ENCODE results near the gene KRTAP22-2.
A peak's percentile ranks its signal among the peaks of the same experiment; 100 is the strongest.

KRTAP22-2 gene

GRCh38 chr21:30580132-30580531 lies 10.1 kb downstream of the KRTAP22-2 start:
- H3K79me1 ChIP-seq (ENCODE audit: low read length): no peaks in the 10 kb centered on the region
- no peak overlapping the region for H2AK5ac ChIP-seq (ENCODE audit: low read length)
- H2BK120ac ChIP-seq (ENCODE audit: low read depth, low read length): no peak overlapping the region
- H3K18ac ChIP-seq (ENCODE audit: low read length): no peak overlapping the region
- H3K27me3 ChIP-seq (ENCODE audit: insufficient read depth, low read length, poor library complexity): no peaks in the 10 kb centered on the region
- H3K9ac ChIP-seq (ENCODE audit: low read length): no peak overlapping the region
- H3K4me1 ChIP-seq (ENCODE audit: control insufficient read depth, low read depth, low read length): no peaks in the 10 kb centered on the region
- H4K8ac ChIP-seq (ENCODE audit: low read depth, low read length): no peak overlapping the region
- no peak overlapping the region for H3K4ac ChIP-seq (ENCODE audit: low read depth, low read length)
- H2BK5ac ChIP-seq (ENCODE audit: low read length): no peak overlapping the region
- no peak overlapping the region for H3K56ac ChIP-seq (ENCODE audit: low read length)
- WGBS (ENCODE audit: extremely low coverage, insufficient coverage, low lambda C conversion rate): no CpG with 5 or more reads among the region's 3 CpGs
- H3K79me2 ChIP-seq (ENCODE audit: control insufficient read depth, insufficient read depth, low read length): no peaks in the 10 kb centered on the region
- DNase-seq: no peak
- no peak overlapping the region for H3K27ac ChIP-seq (ENCODE audit: low read depth, low read length)
- H3K23ac ChIP-seq (ENCODE audit: low read length): no peak overlapping the region
- no peak overlapping the region for H2BK15ac ChIP-seq (replicated peaks; ENCODE audit: low read depth)
- H3K4me3 ChIP-seq (ENCODE audit: low read length): no peak overlapping the region
- H3K36me3 ChIP-seq (ENCODE audit: control insufficient read depth, insufficient read depth, low read length): no peaks in the 10 kb centered on the region
- no peak overlapping the region for H4K5ac ChIP-seq (ENCODE audit: low read length)
- no peak overlapping the region for H3K4me2 ChIP-seq (ENCODE audit: low read length)

GRCh38 chr21:30579346-30579745 lies 10.9 kb downstream of the KRTAP22-2 start:
- no peaks in the 10 kb centered on the region for H3K27me3 ChIP-seq (ENCODE audit: insufficient read depth, low read length, poor library complexity)
- no peak overlapping the region for H3K4me3 ChIP-seq (ENCODE audit: low read length)
- H3K4me1 ChIP-seq (ENCODE audit: control insufficient read depth, low read depth, low read length): no peaks in the 10 kb centered on the region
- H4K8ac ChIP-seq (ENCODE audit: low read depth, low read length): no peak overlapping the region
- H3K27ac ChIP-seq (ENCODE audit: low read depth, low read length): no peak overlapping the region
- no peak overlapping the region for H3K18ac ChIP-seq (ENCODE audit: low read length)
- no peak overlapping the region for H2BK120ac ChIP-seq (ENCODE audit: low read depth, low read length)
- no peaks in the 10 kb centered on the region for H3K79me2 ChIP-seq (ENCODE audit: control insufficient read depth, insufficient read depth, low read length)
- no peaks in the 10 kb centered on the region for H3K79me1 ChIP-seq (ENCODE audit: low read length)
- WGBS (ENCODE audit: extremely low coverage, insufficient coverage, low lambda C conversion rate): no CpG with 5 or more reads among the region's 1 CpG
- no peak overlapping the region for H3K9ac ChIP-seq (ENCODE audit: low read length)
- peak; percentile 1 for DNase-seq
- no peak overlapping the region for H2AK5ac ChIP-seq (ENCODE audit: low read length)
- H2BK15ac ChIP-seq (replicated peaks; ENCODE audit: low read depth): no peak overlapping the region
- no peak overlapping the region for H4K5ac ChIP-seq (ENCODE audit: low read length)
- no peak overlapping the region for H3K4me2 ChIP-seq (ENCODE audit: low read length)
- H3K4ac ChIP-seq (ENCODE audit: low read depth, low read length): no peak overlapping the region
- H3K56ac ChIP-seq (ENCODE audit: low read length): no peak overlapping the region
- no peaks in the 10 kb centered on the region for H3K36me3 ChIP-seq (ENCODE audit: control insufficient read depth, insufficient read depth, low read length)
- no peak overlapping the region for H2BK5ac ChIP-seq (ENCODE audit: low read length)
- no peak overlapping the region for H3K23ac ChIP-seq (ENCODE audit: low read length)

- no peak overlapping the region for H2BK5ac ChIP-seq (ENCODE audit: low read length)
- no peaks in the 10 kb centered on the region for H3K36me3 ChIP-seq (ENCODE audit: control insufficient read depth, insufficient read depth, low read length)
- H3K27me3 ChIP-seq (ENCODE audit: insufficient read depth, low read length, poor library complexity): no peaks in the 10 kb centered on the region
- H2BK120ac ChIP-seq (ENCODE audit: low read depth, low read length): no peak overlapping the region
- no peak overlapping the region for H3K56ac ChIP-seq (ENCODE audit: low read length)
- no peak overlapping the region for H4K5ac ChIP-seq (ENCODE audit: low read length)
- H3K27ac ChIP-seq (ENCODE audit: low read depth, low read length): no peak overlapping the region
- H3K4ac ChIP-seq (ENCODE audit: low read depth, low read length): no peak overlapping the region
- no peaks in the 10 kb centered on the region for H3K4me1 ChIP-seq (ENCODE audit: control insufficient read depth, low read depth, low read length)
- no peak overlapping the region for H3K18ac ChIP-seq (ENCODE audit: low read length)
- H2AK5ac ChIP-seq (ENCODE audit: low read length): no peak overlapping the region
- H3K79me1 ChIP-seq (ENCODE audit: low read length): no peaks in the 10 kb centered on the region
- no peak for DNase-seq
- no peak overlapping the region for H2BK15ac ChIP-seq (replicated peaks; ENCODE audit: low read depth)
- no peak overlapping the region for H3K9ac ChIP-seq (ENCODE audit: low read length)
- no peak overlapping the region for H3K4me2 ChIP-seq (ENCODE audit: low read length)
- H3K79me2 ChIP-seq (ENCODE audit: control insufficient read depth, insufficient read depth, low read length): no peaks in the 10 kb centered on the region
- no peak overlapping the region for H4K8ac ChIP-seq (ENCODE audit: low read depth, low read length)
- H3K23ac ChIP-seq (ENCODE audit: low read length): no peak overlapping the region
- H3K4me3 ChIP-seq (ENCODE audit: low read length): no peak overlapping the region
Measured at GRCh38 chr21:30577766-30578165, 12.4 kb downstream of the KRTAP22-2 start.

- Histone ChIP-seq H2BK120ac (ENCODE audit: low read depth, low read length) (no peak overlapping the region), H3K56ac (ENCODE audit: low read length) (no peak overlapping the region), H3K9ac (ENCODE audit: low read length) (no peak overlapping the region), H4K8ac (ENCODE audit: low read depth, low read length) (no peak overlapping the region), H3K4me1 (ENCODE audit: control insufficient read depth, low read depth, low read length) (no peaks in the 10 kb centered on the region), H2BK5ac (ENCODE audit: low read length) (no peak overlapping the region), H2BK15ac (replicated peaks; ENCODE audit: low read depth) (no peak overlapping the region), H3K27me3 (ENCODE audit: insufficient read depth, low read length, poor library complexity) (no peaks in the 10 kb centered on the region), H3K4me2 (ENCODE audit: low read length) (no peak overlapping the region), H3K79me2 (ENCODE audit: control insufficient read depth, insufficient read depth, low read length) (no peaks in the 10 kb centered on the region), H3K4ac (ENCODE audit: low read depth, low read length) (no peak overlapping the region), H3K4me3 (ENCODE audit: low read length) (no peak overlapping the region), H3K36me3 (ENCODE audit: control insufficient read depth, insufficient read depth, low read length) (no peaks in the 10 kb centered on the region), H3K79me1 (ENCODE audit: low read length) (no peaks in the 10 kb centered on the region), H2AK5ac (ENCODE audit: low read length) (no peak overlapping the region), H4K5ac (ENCODE audit: low read length) (no peak overlapping the region), H3K23ac (ENCODE audit: low read length) (no peak overlapping the region), H3K18ac (ENCODE audit: low read length) (no peak overlapping the region), H3K27ac (ENCODE audit: low read depth, low read length) (no peak overlapping the region)
- DNase-seq: no peak
Measured at GRCh38 chr21:30567617-30568016, 22.6 kb downstream of the KRTAP22-2 start.

- no peak overlapping the region for H2BK120ac ChIP-seq (ENCODE audit: low read depth, low read length)
- no CpG with 5 or more reads among the region's 2 CpGs for WGBS (ENCODE audit: extremely low coverage, insufficient coverage, low lambda C conversion rate)
- H3K79me2 ChIP-seq (ENCODE audit: control insufficient read depth, insufficient read depth, low read length): no peaks in the 10 kb centered on the region
- H3K27ac ChIP-seq (ENCODE audit: low read depth, low read length): no peak overlapping the region
- H4K8ac ChIP-seq (ENCODE audit: low read depth, low read length): no peak overlapping the region
- no peak overlapping the region for H3K4me3 ChIP-seq (ENCODE audit: low read length)
- no peak overlapping the region for H3K4me2 ChIP-seq (ENCODE audit: low read length)
- no peak overlapping the region for H2BK15ac ChIP-seq (replicated peaks; ENCODE audit: low read depth)
- no peak overlapping the region for H2AK5ac ChIP-seq (ENCODE audit: low read length)
- H3K9ac ChIP-seq (ENCODE audit: low read length): no peak overlapping the region
- no peak overlapping the region for H3K4ac ChIP-seq (ENCODE audit: low read depth, low read length)
- no peaks in the 10 kb centered on the region for H3K27me3 ChIP-seq (ENCODE audit: insufficient read depth, low read length, poor library complexity)
- no peak overlapping the region for H3K56ac ChIP-seq (ENCODE audit: low read length)
- H3K4me1 ChIP-seq (ENCODE audit: control insufficient read depth, low read depth, low read length): no peaks in the 10 kb centered on the region
- no peaks in the 10 kb centered on the region for H3K36me3 ChIP-seq (ENCODE audit: control insufficient read depth, insufficient read depth, low read length)
- H3K79me1 ChIP-seq (ENCODE audit: low read length): no peaks in the 10 kb centered on the region
- no peak for DNase-seq
- no peak overlapping the region for H3K18ac ChIP-seq (ENCODE audit: low read length)
- no peak overlapping the region for H2BK5ac ChIP-seq (ENCODE audit: low read length)
- H4K5ac ChIP-seq (ENCODE audit: low read length): no peak overlapping the region
- H3K23ac ChIP-seq (ENCODE audit: low read length): no peak overlapping the region
Measured at GRCh38 chr21:30563630-30564029, 26.6 kb downstream of the KRTAP22-2 start.

GRCh38 chr21:30563072-30563471 lies 27.1 kb downstream of the KRTAP22-2 start:
- Histone ChIP-seq H3K4ac (ENCODE audit: low read depth, low read length) (no peak overlapping the region), H3K36me3 (ENCODE audit: control insufficient read depth, insufficient read depth, low read length) (no peaks in the 10 kb centered on the region), H2BK5ac (ENCODE audit: low read length) (no peak overlapping the region), H3K27ac (ENCODE audit: low read depth, low read length) (no peak overlapping the region), H2BK120ac (ENCODE audit: low read depth, low read length) (no peak overlapping the region), H3K4me2 (ENCODE audit: low read length) (no peak overlapping the region), H3K9ac (ENCODE audit: low read length) (no peak overlapping the region), H2AK5ac (ENCODE audit: low read length) (no peak overlapping the region), H3K27me3 (ENCODE audit: insufficient read depth, low read length, poor library complexity) (no peaks in the 10 kb centered on the region), H3K4me1 (ENCODE audit: control insufficient read depth, low read depth, low read length) (no peaks in the 10 kb centered on the region), H3K4me3 (ENCODE audit: low read length) (no peak overlapping the region), H2BK15ac (replicated peaks; ENCODE audit: low read depth) (no peak overlapping the region), H4K5ac (ENCODE audit: low read length) (no peak overlapping the region), H4K8ac (ENCODE audit: low read depth, low read length) (no peak overlapping the region), H3K79me1 (ENCODE audit: low read length) (no peaks in the 10 kb centered on the region), H3K18ac (ENCODE audit: low read length) (no peak overlapping the region), H3K56ac (ENCODE audit: low read length) (no peak overlapping the region), H3K79me2 (ENCODE audit: control insufficient read depth, insufficient read depth, low read length) (no peaks in the 10 kb centered on the region), H3K23ac (ENCODE audit: low read length) (no peak overlapping the region)
- no peak for DNase-seq
- WGBS (ENCODE audit: extremely low coverage, insufficient coverage, low lambda C conversion rate): no CpG with 5 or more reads among the region's 6 CpGs
